Occipital lobe (tissue), 2 donors: ENCODE measurements around the gene DSCAML1. TPM values are rescaled to one million over a fixed set of nuclear protein-coding genes. Genes with fewer than 3 reads are reported as not detected.
A peak's percentile ranks its signal among the peaks of the same experiment; 100 is the strongest.

Experiments
- DNase-seq: peaks from one replicate; lab custom pipeline; 2025; lab: John Stamatoyannopoulos, UW
- total RNA-seq: library from RNA; depleted of rRNA; stranded (reverse); fragments of >200 nt; gene quantifications from one replicate; pipeline ENCODE4 v1.2.3, GENCODE V29; 2014

Gene DSCAML1
- total RNA-seq, 1 donor from 2014 or later = 7.6 TPM

DNA sequence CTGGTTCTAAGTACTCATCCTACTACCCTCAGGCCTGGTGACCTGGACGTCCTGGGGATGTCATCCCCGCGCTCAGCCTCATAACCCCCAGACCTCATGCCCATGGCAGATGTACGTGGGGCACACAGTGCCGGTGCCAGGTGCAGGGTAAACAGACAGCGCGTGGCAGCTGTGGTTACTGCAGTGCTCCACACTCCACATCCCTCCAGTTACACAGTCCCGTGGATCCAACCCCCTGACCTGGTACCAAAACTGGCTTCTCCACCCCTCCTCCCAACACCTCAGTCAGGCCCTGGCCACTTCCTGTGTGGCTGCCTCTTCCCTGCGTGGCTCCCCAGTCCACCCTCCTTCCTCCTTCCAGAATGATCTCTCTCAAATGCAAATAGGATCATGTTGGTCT is 95.2 kb downstream of the DSCAML1 start:
- no peak for DNase-seq

DNA sequence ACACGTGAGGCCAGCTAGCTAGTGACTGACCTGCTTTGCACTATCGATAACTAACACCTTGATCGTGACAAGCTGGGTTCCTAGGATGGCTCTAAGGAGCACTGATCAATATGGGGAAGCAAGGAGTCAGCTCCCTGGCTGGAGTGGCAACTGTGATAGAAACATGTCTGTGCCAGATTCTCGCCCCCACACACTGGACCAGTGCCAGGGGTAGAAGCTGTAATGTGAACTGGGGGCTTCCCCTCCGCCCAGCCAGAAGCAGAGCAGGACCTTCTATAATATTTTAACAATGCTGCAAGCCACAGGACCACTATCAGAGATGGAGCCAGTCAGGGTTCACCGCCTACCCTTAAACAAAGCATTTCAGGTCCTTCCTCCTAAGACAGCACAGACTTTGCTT is 96.5 kb downstream of the DSCAML1 start:
- DNase-seq = no peak

DNA sequence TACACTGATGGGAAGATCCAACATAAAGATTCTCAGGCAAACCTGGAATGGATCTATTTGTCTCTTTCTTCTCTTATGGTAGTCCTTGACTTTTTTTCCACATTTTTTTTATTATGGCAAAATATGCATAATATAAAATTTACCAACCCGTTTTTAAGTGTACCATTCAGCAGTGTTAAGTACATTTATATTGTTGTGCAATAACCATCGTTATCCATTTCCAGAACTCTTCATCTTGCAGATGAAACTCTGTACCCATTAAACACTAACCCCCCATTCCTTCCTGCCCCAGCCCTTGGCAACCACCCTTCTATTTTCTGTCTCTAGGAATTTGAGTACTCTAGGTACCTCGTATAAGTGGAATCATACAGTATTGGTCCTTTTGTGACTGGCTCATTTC is 99.7 kb downstream of the DSCAML1 start:
- DNase-seq = no peak

DNA sequence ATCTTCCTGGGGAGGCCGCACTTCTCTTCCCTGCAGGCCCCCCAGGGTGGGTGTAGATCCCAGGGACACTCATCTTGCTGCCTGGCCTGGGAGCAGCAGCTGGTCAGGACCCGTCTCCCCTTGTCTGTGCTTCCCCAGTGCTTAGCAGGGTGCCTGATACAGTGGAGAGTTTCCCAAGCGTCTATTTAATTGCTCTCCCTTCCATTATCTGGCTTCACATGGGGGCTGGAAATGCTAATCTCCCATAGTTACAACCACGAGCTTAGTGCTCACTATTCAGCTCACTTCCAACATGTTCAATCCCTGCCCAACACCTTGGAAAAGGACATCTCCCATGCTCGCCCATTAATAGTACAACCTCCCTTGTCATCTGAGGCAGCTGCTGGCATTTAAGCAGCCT is 100.5 kb downstream of the DSCAML1 start:
- DNase-seq = no peak

DNA sequence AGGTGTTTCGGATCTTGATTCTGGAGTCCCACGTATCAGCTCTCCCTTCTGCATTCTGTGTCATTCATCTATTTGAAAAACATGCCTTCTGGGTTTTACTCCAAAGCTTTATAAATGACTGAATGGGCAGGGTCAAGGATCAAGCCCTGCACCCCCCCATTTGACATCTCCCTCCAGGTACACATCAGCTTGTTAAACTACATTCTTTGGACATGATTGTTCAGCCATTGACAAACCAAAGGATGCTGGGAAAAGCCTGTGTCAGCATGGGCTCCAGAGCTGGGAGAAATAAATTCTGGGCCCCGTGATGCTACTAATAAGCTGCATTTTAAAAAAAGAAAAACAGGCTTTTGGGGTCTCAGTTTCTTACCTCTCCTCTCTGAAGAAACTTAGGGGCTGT is 103.7 kb downstream of the DSCAML1 start:
- DNase-seq = no peak

DNA sequence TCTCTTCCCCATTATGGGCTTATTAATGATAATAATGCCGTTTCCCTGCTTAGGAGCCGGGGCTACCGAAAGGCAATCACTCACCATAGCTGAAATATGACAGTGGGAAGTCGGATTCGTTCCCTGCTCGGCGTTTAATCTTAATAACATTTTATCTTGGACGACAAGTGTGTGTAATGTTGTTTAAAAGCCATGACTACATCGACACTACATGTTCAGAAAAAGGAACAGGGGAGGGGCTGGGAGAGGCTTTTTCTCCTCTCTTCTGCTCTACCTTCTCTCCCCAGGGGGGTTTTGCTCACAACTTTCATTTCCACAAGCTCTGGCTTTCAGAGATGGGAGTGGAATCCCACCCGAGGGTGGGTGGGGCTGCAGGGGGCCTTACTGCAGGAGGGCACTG is 105.5 kb downstream of the DSCAML1 start:
- no peak for DNase-seq

DNA sequence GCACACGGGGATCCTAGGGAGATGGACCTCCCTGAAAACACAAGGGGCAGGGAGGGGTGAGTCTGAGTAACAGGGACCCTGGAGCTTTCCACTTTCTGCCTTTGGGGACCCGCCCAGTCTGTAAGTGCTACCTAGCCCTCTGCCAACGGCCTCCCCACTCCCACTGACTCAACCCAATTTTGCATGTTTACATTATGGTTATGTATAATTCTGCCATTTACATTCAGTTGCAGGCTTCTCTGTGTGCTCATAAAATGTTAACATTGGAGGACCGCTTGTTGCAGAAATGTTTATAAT is 105.8 kb downstream of the DSCAML1 start:
- DNase-seq = no peak

DNA sequence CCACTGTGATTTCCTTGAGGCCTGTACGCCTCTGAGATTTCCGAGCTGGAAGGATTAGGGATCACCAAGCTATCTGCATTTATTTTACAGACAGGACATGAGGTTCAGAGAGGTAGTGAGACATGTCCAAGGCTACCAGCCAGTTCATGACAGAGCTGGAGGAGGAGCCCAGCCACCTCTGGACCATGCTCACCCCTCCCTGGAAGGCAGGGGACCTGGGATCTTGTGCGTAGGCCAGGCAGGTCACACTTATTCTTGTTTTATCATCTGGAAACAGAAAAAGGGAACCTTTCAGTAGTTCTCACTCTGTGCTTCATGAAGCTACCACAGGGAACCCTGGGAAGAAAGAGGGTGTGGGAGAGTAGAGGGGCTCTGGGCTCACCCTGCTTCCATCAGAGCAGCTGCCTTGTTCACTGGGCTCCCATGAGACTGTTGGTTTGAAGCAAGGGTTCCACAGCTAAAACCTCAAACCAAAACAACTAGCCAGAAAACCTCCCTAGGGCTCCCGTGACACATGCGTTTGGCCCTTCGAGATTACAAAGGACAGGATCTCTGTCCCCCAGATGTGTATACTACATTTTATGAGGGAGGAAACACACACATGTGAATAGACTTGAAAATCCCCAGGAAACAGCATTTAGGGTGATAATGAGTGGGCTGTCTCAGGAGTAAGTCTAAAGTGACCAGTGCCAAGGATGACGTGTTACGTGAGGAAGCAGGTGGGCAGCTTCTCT is 106.4 kb downstream of the DSCAML1 start:
- no peak for DNase-seq

DNA sequence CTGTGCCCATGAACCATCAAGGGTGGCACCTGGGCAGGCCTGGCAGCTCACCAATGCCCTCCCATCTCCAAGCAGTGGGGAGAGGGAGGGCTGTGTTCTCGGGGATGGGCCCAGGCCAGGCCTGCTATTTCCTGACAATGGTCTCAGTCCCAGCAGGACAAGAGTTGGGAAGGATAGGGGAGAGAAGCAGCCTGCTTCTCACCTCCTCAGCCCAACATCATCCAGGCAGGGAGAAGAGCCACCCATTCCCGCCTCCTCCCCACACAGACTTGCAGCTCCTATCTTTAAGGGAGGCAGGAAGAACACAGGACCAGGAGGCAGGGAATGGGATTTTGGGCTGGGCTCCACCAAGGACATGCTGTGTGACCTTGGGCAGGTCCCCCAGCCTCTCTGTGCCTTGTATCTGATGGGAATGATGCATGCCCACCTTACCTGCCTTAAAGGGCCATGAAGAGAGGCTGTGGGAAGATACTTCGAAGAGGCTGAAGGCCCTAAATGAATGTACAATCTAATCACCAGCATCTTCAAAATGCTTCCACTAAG is 108.7 kb downstream of the DSCAML1 start:
- no peak for DNase-seq

DNA sequence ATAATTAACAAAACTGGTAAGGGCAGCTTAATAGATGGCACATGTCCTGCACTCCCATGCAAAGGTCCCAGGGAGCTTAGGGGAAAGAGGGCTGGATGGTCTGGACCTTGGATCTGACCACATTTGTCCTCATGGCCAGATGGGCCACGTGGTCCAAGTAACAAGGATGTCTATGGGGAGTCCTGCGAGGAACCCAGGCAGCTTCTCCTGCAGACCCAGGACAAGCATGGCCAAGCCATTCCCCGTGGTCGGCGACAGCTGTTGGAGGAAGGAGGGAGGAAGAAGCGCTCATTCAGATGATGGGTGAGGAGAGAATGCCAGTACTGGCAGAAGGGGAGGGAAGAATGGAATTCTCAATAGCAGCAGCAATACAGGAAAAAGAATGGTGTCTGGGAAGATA is 109.2 kb downstream of the DSCAML1 start:
- DNase-seq = no peak

DNA sequence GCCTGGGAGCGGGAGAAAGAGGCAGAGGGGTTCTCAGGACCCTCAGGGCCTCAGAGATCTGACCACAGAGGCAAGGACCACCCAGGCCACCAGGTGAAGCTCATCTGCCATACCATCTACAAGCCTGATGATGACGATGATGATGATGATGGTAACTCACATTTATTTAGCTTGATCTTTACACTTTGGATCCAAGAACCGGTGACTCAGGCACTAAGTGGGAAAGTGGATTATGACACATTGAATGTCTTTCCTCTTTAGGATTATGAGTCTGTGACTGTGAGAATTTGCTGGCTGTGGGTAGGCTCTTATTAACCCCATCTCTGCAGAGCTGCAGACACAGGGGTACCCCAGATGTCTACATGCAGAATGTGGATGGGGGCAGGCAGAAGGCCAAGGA is 110.3 kb downstream of the DSCAML1 start:
- no peak for DNase-seq

DNA sequence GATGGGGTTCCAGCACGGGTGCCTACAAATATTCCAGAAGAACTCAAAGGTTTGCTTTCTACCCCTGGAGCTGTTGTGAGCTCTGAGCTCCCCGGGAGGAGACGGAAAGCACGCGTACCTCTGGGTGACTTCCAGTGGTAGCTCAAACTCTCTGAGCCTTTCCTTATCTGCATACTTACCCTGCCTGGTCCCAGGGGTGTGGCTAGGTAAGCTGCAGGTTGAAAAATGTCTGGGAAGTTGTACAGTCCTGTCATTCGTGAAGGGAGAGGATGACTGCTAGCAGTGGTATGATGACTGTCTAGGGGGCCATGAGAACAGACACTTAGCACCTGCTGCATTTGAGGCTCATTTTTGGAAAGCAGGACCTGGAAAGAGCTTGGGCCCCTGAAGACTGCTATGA is 111.5 kb downstream of the DSCAML1 start:
- DNase-seq = no peak

DNA sequence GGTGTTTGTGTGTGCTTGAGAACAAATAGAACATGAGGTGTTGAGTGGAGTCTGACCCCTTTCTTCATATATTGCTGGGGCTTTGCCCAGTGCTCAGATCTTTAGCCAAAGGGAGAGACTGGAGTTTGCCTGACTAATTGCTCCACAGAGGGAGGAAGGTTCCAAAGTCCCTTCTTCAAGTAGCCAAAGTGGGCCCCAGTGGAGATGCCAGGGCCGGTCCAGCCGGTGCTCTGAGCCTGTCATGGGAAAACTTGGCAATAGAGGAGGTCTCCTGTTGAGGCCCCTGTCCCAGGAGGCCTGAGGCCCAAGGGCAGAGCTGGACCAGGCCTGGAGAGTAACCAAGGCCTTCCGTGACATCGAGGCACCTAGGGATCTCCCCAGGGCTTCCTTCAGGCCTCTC is 112.3 kb downstream of the DSCAML1 start:
- DNase-seq = no peak

DNA sequence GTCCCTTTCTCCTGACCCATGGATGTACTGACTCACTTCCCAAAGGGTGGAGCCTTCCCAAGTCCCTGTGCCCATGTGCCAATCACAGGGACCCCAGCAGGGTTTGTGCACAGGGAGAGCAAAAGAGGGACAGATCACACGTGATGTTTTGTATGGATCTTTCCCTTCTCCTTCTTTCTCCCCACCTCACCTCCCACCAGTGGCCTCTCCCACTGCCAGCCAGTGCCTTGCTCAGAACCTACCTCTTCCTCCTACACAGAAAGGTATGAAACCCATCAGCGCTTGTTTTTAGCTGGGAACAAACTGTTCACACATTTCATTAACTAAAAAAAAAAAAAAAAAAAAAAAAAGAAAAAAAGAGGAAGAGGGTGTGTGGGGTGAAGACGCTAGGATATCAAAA is 112.9 kb downstream of the DSCAML1 start:
- DNase-seq = no peak

DNA sequence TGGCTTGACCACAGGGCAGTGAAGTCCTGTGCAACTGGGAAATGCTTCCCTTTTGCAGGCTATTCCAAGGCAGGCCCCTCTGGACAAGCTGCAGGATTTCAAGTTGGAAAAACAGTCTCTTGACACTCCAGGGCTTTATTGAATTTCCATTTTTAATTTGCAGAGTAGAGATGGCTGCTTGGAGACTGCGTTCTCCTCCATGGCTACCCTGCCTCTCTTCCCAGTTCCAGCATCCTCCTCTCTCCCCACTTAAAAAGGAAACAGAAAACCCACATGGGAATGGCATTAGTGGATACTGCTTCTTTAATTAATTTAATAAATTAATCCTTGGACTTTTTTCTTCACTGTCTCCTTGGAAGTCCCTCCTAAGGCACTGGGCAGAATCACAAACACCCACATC is 115.6 kb downstream of the DSCAML1 start:
- no peak for DNase-seq

DNA sequence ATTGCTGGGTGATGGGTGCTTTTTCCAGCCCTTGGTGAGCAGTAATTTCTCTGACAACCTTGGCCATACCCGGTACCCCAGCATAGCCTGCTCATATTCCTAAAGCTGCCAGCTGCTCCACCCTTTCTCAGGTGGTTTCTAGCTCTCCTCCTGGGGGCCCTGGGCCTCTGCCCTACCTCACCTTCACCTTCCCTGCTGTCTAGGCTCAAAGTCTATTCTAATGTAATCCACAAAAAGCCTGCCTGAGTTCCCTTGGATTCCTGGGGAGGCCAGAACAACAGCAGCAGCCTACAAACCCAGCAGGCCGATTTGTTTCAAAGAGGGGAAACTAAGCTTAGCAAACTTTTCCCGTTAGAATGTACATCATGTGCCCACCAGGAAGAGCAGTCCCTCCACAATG is 117.6 kb downstream of the DSCAML1 start:
- no peak for DNase-seq

DNA sequence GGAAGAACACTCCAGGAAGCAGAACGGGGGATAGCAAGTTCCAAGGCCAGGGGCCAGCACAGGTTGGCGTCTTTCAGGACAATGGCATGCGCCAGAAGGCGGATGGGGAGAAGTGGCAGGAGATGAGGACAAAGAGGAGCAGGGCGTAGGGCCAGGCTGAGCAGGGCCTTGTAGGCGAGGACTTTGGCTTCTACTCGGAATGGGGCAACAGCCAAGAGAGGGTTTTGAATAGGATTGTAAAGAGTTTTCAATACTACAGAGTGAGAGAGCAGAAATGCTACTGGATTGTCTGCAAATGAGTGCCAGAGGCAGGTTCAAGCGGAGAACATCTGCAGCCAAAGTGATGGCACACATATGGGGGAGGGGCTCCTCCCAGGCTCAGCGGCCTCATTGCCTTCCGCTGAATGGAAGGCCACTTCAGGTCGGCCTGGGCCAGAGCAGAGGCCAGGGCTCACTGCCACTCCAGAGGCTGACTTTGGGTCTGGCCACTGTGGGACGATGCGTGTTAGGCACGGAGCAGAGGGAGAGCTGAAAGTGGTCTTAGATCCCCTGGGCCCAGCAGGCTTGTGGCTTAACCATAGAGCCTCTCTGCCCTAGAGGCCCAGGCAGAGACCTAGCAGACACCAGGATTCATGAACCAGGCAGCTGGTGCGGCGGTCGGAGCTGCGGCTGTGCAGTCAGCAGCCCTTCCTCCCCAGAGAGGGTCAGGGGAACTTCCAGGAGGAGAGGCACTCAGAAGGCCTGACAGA is 118.2 kb downstream of the DSCAML1 start:
- no peak for DNase-seq

DNA sequence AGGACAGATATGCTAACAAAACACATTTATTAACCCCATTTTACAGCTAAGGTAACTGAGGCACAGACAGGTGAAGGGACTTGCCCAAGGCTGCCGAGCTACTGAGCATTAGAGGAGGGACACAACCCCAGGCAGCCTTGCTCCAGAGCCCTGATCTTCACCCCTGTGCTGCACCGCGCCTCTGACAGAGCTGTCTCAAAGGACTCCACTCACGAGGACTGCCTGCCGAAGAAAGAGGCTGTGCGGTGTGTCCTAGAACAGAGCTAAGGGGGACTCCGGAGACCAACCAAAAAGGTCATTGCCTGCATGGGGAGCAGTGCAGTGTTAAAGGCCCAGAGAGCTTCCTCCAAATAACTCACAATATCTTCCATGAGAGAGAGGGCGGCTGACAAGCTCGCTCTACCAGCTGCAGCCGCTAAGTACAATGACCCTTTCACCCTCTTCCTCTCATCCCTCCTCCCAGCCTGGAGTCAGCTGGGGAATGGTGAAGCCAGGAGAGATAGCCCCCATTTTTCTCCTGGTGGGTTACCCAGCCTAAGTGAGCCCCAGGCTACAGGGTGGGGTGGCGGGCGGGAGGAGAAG is 119.2 kb downstream of the DSCAML1 start:
- DNase-seq = no peak

DNA sequence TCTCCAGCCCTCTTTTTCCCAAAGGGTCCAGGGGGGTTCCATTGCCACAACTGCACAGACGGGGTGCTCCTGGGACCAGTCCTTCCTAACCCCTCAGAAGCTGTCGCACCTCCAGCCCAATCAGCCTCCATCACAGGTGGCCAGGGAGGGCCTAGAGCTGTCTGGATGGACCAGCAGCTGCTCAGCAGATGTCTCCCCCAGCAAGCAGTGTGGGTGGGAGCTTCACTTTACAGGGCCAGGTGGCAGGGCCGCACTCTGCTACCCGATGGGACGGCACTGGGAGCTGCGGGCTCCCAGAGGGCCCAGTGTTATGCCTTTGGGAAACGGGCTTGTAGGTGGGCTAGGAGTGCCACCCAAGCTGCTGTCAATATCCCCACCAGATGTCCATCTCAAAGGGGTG is 120.5 kb downstream of the DSCAML1 start:
- DNase-seq = no peak

DNA sequence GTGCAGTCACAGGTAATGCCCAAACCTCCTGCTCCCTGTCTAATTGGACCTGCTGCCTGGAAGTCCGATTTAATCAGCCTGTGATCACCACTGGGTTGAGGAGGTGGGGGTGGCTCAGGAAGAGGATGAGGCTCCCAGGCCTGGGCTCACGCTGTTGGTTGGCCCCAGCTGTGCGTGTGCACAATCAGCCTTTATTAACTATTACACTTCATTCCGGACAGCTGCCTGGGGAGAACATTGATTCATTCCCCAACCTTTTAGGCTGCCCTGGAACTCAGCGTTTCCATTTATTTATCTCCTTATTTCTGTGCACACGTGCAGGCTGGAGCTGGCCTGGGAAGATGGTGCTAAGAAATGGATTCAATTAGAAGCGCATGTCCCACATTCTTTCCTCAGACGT is 123.4 kb downstream of the DSCAML1 start:
- DNase-seq = peak; percentile 47

DNA sequence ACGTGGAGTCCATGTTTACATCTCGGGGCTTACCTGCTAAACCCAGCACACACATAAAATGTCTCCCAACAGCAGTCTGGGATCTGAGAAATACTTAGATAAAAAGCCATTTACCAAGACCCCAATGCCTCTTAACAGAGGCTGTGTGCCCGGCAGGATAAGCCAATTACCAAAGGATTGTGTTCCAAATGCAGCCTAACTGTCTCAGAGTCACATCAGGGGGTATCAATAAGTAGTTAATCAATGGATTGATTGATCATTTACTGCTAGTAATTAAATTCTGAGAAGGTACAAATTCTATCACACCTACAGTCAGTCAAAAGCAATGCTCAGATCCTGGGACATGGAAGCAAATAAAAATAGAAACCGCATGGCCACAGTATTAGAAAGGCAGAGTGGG is 125.6 kb downstream of the DSCAML1 start:
- no peak for DNase-seq

DNA sequence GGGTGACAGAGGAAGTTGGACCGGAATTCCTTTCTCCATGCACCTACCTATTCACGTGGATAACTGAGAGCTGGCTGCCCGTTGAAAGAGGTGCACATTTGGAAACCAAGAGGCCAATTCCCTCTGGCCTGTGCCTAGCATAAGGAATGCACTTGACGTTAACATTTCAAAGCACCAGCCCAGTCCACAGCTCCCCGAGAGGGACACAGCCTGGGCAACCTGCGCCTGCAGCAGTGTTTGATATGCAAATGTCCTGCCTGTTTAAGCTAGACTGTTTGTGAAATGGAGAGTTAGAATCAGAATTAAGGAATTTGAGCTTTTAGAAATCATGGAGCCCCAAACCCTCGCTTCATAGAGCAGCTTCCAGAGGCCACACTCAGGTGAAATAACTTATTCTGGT is 126.1 kb downstream of the DSCAML1 start:
- DNase-seq = no peak

DNA sequence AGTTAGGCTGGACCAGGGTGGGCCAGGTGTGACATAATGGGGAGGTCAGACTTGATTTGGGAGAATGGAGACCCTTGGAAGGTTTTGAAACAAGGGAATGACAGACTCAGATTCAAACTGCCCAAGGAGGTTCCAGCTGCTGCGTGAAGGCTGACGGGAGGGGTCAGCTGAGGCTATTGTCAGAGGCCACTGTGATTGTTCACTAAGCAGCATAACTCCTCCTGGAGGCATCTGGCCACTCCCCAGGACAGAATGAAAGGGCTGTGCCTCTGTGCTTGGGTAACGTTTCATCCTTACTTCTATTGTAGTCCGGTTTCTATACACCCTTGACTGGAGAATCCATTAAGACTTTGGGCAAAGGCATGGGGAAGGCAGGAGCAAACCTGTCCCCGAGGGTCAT is 126.6 kb downstream of the DSCAML1 start:
- DNase-seq = no peak
